Vagina (tissue), 2 donors: ENCODE data around the gene PLD5. TPM values are rescaled to one million over a fixed set of nuclear protein-coding genes. Genes with fewer than 3 reads are reported as not detected.

Source experiments
- DNase-seq, 2 donors: peaks; one replicate each; pipeline ENCODE4 v3.0.0-alpha.2; 2017; ENCODE audit errors: extremely low spot score in 2 of 2
- H3K27ac ChIP-seq: fragments of 200-600 bp; sonication (generic); one replicate; pipeline ENCODE4 v1.5.1; 2019
- H3K27me3 ChIP-seq: fragments of 200-600 bp; sonication (generic); one replicate; pipeline ENCODE4 v1.5.1; 2019
- H3K36me3 ChIP-seq, 2 donors: fragments of 200-600 bp; sonication (generic); one replicate each; pipeline ENCODE4 v1.5.1; 2017 to 2019
- H3K4me1 ChIP-seq: fragments of 200-600 bp; sonication (generic); one replicate; pipeline ENCODE4 v1.5.1; 2019
- H3K4me3 ChIP-seq, 2 donors: fragments of 200-600 bp; sonication (generic); 1 replicate in 1 of 2; 2 replicates in 1 of 2; pipeline ENCODE4 v1.5.1; 2016 to 2019
- H3K9me3 ChIP-seq: fragments of 200-600 bp; sonication (generic); one replicate; pipeline ENCODE4 v1.5.1; 2019
- CTCF ChIP-seq, 3 experiments: fragments of 450-650 bp in 2 of 3; fragments of 200-600 bp in 1 of 3; sonication (generic) in 1 of 3; IDR thresholded peaks; one replicate each; pipeline ENCODE4 v1.5.1; 2017 to 2019; ENCODE audit warnings: antibody characterized with exemption in 3 of 3, mild to moderate bottlenecking in 2 of 3, moderate library complexity in 2 of 3
- POLR2A ChIP-seq, 2 donors: fragments of 450-650 bp; IDR thresholded peaks; one replicate each; pipeline ENCODE4 v1.6.1; 2017; ENCODE audit warnings: antibody characterized with exemption in 2 of 2, mild to moderate bottlenecking in 2 of 2, moderate library complexity in 2 of 2
- POLR2AphosphoS5 ChIP-seq, 2 donors: sonication (generic); formaldehyde crosslinking; IDR thresholded peaks; one replicate each; pipeline ENCODE4 v1.9.0; 2017; ENCODE audit warnings: antibody characterized with exemption in 2 of 2, mild to moderate bottlenecking in 2 of 2, low read depth in 1 of 2; ENCODE audit not compliant: insufficient read depth in 1 of 2
- intact Hi-C: fragments of 100-400 bp; cut with DNase I; formaldehyde crosslinking; loops from one replicate; pipeline ENCODE4 v1.15.1; 2023
- total RNA-seq: library from RNA; depleted of rRNA; stranded (reverse); fragments of >200 nt; gene quantifications from one replicate; pipeline ENCODE4 v1.2.3, GENCODE V29; 2016

The PLD5 gene
- total RNA-seq, 1 donor from 2014 or later: 1.5 TPM

- Histone ChIP-seq H3K36me3 (no peaks in the 10 kb centered on the region), H3K27me3 (no peaks in the 10 kb centered on the region), H3K4me1 (no peaks in the 10 kb centered on the region), H3K4me3 (no peak overlapping the region), H3K27ac (no peak overlapping the region), H3K9me3 (no peaks in the 10 kb centered on the region)
- TF ChIP-seq POLR2AphosphoS5 (IDR thresholded peaks at IDR 0.05; ENCODE audit: insufficient read depth in 1 of 2, low read depth in 1 of 2) (no peak), POLR2A (IDR thresholded peaks at IDR 0.05) (no peak), CTCF (IDR thresholded peaks at IDR 0.05) (no peak)
- no peak for DNase-seq
- intact Hi-C loops: no loop called here
Observed at GRCh38 chr1:242178436-242178835, 346.1 kb downstream of the PLD5 start.

GRCh38 chr1:242162140-242162539, 362.4 kb downstream of the PLD5 start:
- intact Hi-C loops: no loop called here
- Histone ChIP-seq H3K4me1 (no peaks in the 10 kb centered on the region), H3K27me3 (no peaks in the 10 kb centered on the region), H3K27ac (no peak overlapping the region), H3K9me3 (no peaks in the 10 kb centered on the region), H3K36me3 (no peaks in the 10 kb centered on the region), H3K4me3 (no peak overlapping the region)
- DNase-seq: no peak
- TF ChIP-seq CTCF (IDR thresholded peaks at IDR 0.05): no peak
- TF ChIP-seq POLR2A (IDR thresholded peaks at IDR 0.05): no peak
- TF ChIP-seq POLR2AphosphoS5 (IDR thresholded peaks at IDR 0.05; ENCODE audit: insufficient read depth in 1 of 2, low read depth in 1 of 2): no peak

DNA sequence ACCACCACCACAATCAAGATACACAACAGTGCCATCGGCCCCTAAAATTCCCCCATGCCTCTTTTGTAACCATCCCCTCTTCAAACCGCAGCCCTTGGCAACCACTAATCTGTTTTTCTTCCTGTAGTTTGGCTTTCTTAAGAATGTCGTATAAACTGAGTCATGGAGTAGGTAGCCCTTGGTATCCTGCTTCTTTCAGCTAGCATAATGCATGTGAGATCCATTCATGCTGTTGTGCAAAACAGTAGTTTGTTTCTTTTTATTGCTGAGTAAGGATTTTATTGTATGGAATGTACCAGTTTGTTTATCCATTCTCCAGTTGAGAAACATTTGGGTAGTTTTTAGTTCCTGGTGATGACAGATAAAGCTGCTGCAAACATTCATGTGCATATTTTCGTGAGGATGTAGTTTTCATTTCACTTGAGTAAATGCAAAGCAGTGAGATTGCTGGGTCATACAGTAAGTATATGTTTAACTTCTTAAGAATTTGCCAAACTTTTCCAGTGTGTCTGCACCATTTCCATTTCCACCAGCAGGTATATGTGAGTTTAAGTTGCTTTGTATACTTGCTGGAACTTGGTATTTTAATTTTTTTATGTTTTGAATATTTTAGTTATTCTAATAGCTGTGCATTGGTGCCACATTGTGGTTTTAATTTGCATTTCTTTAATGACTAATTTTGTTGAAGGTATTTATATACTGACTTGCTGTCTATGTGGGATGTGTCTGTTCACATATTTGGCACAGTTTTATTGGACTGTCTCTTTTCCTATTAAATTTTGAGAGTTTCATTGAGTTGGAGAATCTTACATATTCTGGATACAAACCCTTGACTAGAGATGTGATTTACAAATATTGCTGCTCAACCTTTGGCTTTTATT, 377.2 kb downstream of the PLD5 start:
- H3K27ac ChIP-seq: no peak overlapping the region
- no peaks in the 10 kb centered on the region for H3K36me3 ChIP-seq
- no peaks in the 10 kb centered on the region for H3K4me1 ChIP-seq
- DNase-seq: no peak
- H3K4me3 ChIP-seq: no peak overlapping the region
- TF ChIP-seq POLR2A (IDR thresholded peaks at IDR 0.05) (no peak), CTCF (IDR thresholded peaks at IDR 0.05) (no peak), POLR2AphosphoS5 (IDR thresholded peaks at IDR 0.05; ENCODE audit: insufficient read depth in 1 of 2, low read depth in 1 of 2) (no peak)
- H3K9me3 ChIP-seq: no peaks in the 10 kb centered on the region
- intact Hi-C loops: no loop called here
- H3K27me3 ChIP-seq: no peaks in the 10 kb centered on the region

DNA sequence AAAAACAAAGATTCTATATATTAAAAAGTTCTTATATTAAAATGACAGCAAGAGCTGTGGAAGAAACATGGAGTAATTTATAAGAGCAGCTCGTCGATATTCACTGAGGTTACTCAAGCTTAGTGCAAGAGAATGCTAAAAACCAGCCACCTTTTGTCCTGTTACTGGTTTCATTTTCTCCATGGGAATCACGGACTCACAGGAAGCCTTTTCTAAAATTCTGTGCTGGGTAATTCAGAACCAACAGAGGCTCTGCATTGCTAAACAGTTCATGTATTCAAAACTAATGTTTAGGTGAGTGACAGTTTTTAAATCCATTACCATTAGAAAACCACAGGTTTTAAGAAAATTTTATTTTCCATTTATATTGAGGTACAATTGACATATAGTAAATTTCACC, 377.8 kb downstream of the PLD5 start:
- Histone ChIP-seq H3K27me3 (no peaks in the 10 kb centered on the region), H3K27ac (no peak overlapping the region), H3K36me3 (no peaks in the 10 kb centered on the region), H3K9me3 (no peaks in the 10 kb centered on the region), H3K4me3 (no peak overlapping the region), H3K4me1 (no peaks in the 10 kb centered on the region)
- intact Hi-C loops: no loop called here
- TF ChIP-seq CTCF (IDR thresholded peaks at IDR 0.05): no peak
- no peak for TF ChIP-seq POLR2AphosphoS5 (IDR thresholded peaks at IDR 0.05; ENCODE audit: insufficient read depth in 1 of 2, low read depth in 1 of 2)
- no peak for TF ChIP-seq POLR2A (IDR thresholded peaks at IDR 0.05)
- DNase-seq: no peak

DNA sequence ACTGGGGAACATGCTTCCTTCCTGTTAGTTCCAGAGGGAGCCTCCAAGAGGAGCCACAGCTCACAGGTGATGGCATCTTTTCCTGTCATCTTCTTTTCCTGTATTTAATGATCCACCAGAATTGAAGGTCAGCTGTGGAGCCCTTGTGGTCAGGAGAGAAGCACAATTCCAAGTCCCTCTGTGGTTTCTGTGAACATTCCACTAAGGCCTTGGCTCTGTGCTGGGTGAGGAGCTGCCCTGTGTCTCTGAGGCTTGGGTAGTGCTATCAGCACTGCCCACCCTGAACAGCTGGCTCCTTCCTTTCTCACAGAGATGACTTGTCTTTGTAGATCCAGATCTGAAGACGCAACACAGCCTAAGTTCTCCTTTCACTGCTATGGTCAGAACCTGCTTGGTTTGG, 383.7 kb downstream of the PLD5 start:
- no peak for DNase-seq
- intact Hi-C loops: no loop called here
- TF ChIP-seq POLR2A (IDR thresholded peaks at IDR 0.05) (no peak), CTCF (IDR thresholded peaks at IDR 0.05) (no peak), POLR2AphosphoS5 (IDR thresholded peaks at IDR 0.05; ENCODE audit: insufficient read depth in 1 of 2, low read depth in 1 of 2) (no peak)

More for the DNA sequence above, 383.7 kb downstream of the PLD5 start:
- Histone ChIP-seq H3K27ac (no peak overlapping the region), H3K36me3 (no peaks in the 10 kb centered on the region), H3K9me3 (no peaks in the 10 kb centered on the region), H3K4me3 (no peak overlapping the region), H3K27me3 (no peaks in the 10 kb centered on the region), H3K4me1 (no peaks in the 10 kb centered on the region)
